H54 (cell line): ENCODE results near the gene EIF4G1.
"Not testable (repeated sequence)": the region's sequence is repeated elsewhere in the genome, so short reads cannot be mapped to it uniquely, and the experiment has no call there.

Experiments used
- DNase-seq: peaks from one replicate; pipeline ENCODE4 v3.0.0; 2011; ENCODE audit warnings: low spot score, mixed read lengths; ENCODE audit not compliant: insufficient read length
- FAIRE-seq: peaks from 3 replicates; lab custom pipeline; 2011; peaks lifted over from hg19 to GRCh38; lab: Jason Lieb, UNC
- POLR2A ChIP-seq: IDR thresholded peaks from 2 replicates; pipeline ENCODE4 v1.6.1; 2011; ENCODE audit warnings: low read depth, mild to moderate bottlenecking, low read length

Gene EIF4G1

DNA sequence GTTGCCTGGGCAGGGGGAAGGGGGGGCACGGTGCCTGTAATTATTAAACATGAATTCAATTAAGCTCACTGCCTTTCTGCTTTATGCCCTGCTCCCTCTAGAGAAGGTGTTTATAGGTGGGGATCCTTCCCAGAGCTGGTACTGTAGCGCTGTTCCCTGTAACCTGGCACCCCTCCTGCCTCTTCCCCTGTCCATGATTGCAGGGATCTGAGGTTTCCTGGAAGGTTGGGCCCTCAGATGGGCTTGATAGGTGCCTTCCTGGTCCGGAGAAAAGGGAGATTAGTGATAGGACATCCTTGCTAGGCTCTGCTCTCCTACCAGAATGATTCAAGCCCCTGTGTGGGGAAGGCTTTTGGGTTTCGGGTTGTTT lies 20.9 kb downstream of the EIF4G1 start:
- DNase-seq (no peak), FAIRE-seq (no peak)
- no peak for TF ChIP-seq POLR2A

DNA sequence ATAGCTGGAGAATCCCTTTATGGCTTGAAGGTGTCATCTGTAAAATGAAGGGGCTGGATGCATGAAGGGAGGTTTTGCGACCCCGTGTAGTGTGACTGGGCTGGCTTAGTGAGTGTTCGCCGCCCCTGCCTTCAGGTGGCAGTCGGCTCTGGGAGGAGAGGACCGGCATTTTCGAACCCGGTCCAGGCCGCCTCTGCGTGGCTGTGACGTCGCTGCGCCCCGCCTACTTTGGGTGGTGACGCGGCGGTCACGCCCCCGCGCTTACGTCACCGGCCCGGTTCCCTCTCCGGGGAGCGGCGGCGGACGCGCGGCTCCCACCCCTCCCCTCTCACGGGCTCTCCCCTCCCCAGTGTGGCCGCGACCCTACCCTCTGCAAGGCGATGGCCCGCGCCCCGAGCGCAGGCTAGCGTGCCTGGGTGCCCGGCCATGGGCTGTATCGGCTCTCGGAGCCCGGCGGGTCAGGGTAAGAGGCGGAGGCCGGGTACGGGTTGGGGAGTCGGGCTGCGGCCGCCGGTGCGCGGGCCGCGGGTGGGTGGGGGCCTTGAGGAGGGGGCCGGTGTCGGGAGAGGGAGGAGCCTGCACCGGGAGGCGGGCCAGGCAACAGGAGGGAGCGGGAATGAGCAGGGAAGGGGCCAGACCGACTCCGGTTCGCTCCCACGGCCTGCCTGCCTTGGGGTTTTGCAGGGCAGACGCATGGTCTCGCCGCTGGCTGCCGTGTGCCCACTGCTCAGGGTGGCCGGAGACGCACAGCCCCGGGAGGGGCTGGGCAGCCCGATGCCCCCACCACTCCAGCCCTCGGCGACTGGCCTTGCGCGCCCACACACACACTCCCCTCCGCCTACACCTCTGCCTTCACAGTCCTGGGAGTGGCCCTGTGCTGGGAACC lies 21.5 kb downstream of the EIF4G1 start:
- DNase-seq: peak; percentile 80
- no peak for FAIRE-seq
- peak; percentile 37; the same call in 1 of the 2 replicates for TF ChIP-seq POLR2A

DNA sequence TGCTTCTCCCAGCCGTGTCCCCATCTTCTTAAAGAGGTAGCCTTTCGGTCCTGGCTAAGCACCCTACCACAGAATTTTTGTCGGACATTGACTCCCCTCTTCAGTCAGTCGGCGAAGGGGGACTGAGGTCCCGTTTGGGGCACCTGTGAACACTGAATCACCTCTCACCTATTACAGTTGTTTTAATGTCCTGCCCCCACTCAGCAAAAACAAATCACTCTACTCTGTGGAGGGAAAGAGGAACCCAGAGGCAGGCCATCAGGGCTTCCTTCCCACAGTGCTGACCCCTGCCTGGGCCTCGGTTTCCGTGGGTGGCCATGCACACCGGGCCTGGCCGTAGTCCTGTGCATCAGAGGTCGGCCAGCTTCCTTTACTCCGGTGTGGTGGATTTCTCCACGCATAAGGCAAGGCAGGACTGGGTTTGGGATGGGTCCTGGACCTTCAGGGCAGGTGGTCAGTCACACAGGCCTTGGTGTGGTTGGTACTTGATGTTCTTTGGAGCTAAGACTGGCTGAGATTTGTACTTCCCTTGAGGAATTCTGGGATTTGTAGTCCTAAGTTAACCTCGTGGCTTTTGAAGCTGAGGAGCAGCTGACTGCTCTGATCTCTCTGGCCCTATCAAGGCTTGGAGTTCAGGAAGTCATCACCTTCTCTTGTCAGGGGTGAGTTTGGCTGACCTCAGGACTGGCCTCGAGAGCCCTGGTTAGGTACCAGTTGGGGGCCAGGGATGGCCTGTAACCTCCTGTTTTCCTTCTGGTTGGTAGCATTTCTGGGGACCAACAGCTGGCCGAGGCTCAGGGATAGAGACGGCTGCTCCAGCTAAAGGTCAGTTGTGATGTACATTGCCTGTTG lies 22.4 kb downstream of the EIF4G1 start:
- FAIRE-seq (no peak), DNase-seq (no peak)
- TF ChIP-seq POLR2A: no peak

DNA sequence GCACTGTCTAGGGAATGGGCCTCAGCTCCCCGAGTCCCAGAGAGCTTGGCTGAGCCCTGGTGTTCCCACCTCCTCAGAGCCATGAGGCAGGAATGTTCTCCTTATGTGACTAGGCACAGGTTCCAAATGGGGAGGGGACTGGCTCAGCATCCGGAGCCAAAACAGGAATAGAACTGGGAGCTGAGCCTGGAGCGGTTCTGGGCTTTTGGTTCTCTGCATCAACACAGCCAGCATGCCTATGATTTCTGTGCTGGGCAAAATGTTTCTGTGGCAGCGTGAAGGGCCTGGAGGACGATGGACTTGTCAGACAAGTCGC lies 23.0 kb downstream of the EIF4G1 start, which contains the start of gene FAM131A:
Gene FAM131A, plus strand, starts transcription at position 202 of the 316 bp plus-strand sequence. Its CDS starts 31 bp downstream, at position 233.
- FAIRE-seq (no peak), DNase-seq (no peak)
- no peak for TF ChIP-seq POLR2A

DNA sequence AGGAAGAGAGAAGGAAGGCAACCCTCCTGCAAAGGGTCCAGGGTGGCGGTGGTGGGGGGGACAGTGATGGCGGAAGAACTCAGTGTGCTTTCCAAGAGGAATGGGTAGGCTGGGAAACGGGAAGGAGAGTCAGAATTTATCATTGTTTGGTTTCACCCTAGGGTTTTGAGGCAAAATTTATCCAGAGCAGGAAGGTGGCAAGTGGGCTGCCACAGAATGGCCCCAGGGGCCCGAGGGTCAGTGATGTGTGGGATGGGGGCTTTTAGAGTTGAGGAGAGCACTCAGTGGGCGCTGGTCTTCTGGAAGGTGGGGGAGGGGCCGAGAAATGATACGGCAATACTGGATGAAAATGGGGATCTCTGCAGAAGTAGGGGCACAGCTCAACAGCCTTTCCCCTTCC lies 23.6 kb downstream of the EIF4G1 start:
- DNase-seq (no peak), FAIRE-seq (no peak)
- no peak for TF ChIP-seq POLR2A

DNA sequence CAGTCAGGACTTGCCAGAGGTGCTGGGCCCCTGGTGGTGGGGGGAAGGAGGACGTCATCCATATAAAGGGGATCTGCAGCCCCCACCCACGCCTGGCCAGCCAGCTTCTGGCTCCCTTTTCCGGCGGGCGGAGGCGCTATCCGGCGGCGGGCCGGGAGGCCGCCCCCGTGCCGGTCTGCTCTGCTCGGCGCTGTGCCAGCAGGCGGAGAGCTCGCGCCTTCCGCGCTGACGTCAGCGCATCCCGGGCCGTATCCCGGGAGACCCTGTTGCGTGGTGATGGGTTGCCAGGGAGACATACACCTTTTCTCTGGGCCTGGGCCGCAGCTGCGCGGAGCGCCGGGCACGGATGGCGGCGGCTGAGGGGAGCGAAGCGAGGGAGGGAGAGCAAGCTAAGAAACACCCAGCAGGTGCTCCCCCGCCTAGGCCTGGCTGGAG lies 24.1 kb downstream of the EIF4G1 start:
- DNase-seq (no peak), FAIRE-seq (no peak)
- TF ChIP-seq POLR2A: no peak

DNA sequence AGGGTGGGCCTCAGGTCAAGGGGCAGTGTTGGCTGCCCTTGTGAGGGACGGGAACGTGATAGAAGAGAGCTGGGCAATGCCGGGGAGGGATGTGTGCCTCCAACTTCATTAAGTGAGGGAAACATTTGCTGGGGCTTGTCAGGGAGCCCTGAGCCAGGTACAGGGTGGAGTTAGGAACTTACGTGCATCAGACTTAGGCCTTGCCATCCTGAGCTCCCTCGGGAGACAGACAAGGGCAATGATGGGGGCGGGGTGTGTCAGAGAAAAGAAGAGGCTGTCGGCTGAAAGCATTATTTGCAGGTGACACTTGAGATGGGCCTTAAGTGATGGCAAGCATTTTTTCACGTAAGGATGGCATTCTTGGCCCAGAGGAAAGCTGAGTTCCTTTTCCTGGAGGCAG lies 24.6 kb downstream of the EIF4G1 start:
- DNase-seq (no peak), FAIRE-seq (no peak)
- TF ChIP-seq POLR2A: no peak

DNA sequence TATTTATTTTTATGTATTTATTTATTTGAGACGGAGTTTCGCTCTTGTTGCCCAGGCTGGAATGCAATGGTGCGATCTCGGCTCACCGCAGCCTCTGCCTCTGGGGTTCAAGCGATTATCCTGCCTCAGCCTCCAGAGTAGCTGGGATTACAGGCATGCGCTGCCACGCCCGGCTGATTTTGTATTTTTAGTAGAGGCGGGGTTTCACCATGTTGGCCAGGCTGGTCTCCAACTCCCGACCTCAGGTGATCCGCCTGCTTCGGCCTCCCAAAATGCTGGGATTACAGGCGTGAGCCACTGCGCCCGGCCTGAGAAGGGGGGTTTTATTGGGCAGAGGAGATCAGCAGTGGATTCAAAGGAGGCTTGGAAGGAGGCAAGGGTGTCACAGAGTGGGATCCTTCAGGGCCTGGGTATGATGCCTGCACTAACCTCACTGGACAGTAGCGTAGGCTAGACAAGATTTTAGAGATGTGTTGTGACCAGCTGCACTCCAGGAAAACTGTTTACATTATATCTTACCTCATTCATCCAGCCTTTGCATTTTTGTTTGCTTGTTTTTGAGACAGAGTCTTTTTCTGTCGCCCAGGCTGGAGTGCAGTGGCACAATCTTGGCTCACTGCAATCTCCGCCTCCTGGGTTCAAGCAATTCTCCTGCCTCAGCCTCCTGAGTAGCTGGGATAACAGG lies 25.2 kb downstream of the EIF4G1 start:
- DNase-seq, FAIRE-seq: not testable (repeated sequence)

DNA sequence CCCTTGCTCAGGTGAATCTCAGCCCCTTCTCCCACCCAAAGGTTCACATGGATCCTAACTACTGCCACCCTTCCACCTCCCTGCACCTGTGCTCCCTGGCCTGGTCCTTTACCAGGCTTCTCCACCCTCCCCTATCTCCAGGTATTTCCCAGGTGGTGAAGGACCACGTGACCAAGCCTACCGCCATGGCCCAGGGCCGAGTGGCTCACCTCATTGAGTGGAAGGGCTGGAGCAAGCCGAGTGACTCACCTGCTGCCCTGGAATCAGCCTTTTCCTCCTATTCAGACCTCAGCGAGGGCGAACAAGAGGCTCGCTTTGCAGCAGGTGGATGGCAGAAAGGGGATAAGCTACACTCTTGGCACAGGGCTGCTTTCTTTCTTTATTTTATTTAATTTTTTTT lies 27.5 kb downstream of the EIF4G1 start:
- no peak for TF ChIP-seq POLR2A
- FAIRE-seq: no peak
- no peak for DNase-seq

DNA sequence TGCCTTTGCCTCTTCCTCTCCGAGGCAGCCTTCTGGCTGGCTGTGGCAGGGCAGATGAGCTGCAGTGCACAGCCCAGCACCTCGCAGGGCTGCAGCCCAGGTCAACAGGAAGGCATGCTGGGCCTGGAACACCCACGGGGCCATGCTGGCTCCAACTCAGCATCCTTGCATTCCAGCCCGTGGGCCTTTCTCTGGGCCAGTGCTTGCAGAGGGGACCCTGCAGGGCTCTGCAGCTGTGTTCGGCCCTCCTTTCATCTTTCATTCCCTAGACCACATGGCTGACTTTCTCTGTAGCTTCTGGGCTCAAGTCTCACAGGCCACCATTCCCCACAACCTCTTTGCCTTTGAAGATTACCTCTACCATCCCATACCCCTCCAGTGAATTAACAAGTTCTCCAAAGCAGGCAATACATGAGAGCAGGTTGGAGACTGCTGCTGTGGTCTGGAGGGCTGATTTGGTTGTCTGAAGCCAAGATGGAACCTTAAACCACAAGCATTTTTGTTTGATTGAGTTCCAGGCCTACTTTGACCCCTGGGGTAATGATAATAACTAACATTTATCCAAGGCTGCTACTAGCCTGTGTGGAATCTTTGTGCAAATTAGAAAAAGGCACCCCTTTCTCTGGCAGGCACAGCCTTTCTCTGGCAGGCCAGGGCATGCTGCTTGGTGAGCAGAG lies 28.9 kb downstream of the EIF4G1 start:
- FAIRE-seq: no peak
- no peak for TF ChIP-seq POLR2A

DNA sequence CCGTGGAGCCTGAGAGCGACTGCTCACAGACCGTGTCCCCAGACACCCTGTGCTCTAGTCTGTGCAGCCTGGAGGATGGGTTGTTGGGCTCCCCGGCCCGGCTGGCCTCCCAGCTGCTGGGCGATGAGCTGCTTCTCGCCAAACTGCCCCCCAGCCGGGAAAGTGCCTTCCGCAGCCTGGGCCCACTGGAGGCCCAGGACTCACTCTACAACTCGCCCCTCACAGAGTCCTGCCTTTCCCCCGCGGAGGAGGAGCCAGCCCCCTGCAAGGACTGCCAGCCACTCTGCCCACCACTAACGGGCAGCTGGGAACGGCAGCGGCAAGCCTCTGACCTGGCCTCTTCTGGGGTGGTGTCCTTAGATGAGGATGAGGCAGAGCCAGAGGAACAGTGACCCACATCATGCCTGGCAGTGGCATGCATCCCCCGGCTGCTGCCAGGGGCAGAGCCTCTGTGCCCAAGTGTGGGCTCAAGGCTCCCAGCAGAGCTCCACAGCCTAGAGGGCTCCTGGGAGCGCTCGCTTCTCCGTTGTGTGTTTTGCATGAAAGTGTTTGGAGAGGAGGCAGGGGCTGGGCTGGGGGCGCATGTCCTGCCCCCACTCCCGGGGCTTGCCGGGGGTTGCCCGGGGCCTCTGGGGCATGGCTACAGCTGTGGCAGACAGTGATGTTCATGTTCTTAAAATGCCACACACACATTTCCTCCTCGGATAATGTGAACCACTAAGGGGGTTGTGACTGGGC lies 30.3 kb downstream of the EIF4G1 start:
- TF ChIP-seq POLR2A: no peak
- FAIRE-seq (no peak), DNase-seq (no peak)

More for the DNA sequence above, 28.9 kb downstream of the EIF4G1 start:
- DNase-seq: no peak

DNA sequence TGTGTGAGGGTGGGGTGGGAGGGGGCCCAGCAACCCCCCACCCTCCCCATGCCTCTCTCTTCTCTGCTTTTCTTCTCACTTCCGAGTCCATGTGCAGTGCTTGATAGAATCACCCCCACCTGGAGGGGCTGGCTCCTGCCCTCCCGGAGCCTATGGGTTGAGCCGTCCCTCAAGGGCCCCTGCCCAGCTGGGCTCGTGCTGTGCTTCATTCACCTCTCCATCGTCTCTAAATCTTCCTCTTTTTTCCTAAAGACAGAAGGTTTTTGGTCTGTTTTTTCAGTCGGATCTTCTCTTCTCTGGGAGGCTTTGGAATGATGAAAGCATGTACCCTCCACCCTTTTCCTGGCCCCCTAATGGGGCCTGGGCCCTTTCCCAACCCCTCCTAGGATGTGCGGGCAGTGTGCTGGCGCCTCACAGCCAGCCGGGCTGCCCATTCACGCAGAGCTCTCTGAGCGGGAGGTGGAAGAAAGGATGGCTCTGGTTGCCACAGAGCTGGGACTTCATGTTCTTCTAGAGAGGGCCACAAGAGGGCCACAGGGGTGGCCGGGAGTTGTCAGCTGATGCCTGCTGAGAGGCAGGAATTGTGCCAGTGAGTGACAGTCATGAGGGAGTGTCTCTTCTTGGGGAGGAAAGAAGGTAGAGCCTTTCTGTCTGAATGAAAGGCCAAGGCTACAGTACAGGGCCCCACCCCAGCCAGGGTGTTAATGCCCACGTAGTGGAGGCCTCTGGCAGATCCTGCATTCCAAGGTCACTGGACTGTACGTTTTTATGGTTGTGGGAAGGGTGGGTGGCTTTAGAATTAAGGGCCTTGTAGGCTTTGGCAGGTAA lies 31.1 kb downstream of the EIF4G1 start:
- FAIRE-seq (peak; percentile 69), DNase-seq (peak; percentile 87)
- TF ChIP-seq POLR2A: no peak
